HCT116 (cell line): ENCODE measurements around the gene THEM4. TPM values are rescaled to one million over a fixed set of nuclear protein-coding genes. Genes with fewer than 3 reads are reported as not detected.

Experiments used
- ATAC-seq: fragments of 200-7000 bp; cut with Tn5 transposase; 2 replicates; pipeline ENCODE4 v1.9.1; 2020; ENCODE audit warnings: mild to moderate bottlenecking, moderate library complexity
- BruUV-seq: library from RNA; stranded (reverse); fragments of 400-500 nt; replicated peaks from 2 replicates; lab custom pipeline; 2021; lab: Mats Ljungman, UMichigan
- CTCF ChIA-PET: fragments of 300-600 bp; sonication (Branson Sonifier 250); formaldehyde crosslinking; loops from one replicate; lab custom pipeline; 2021; ENCODE audit warnings: antibody characterized with exemption; lab: Charles Lee
- POLR2A ChIA-PET: fragments of 300-600, 350-600 bp; sonication (Branson Sonifier 250); formaldehyde crosslinking; loops from one replicate; lab custom pipeline; 2021; ENCODE audit warnings: antibody characterized with exemption; lab: Charles Lee
- RAD21 ChIA-PET, 2 experiments: fragments of 300-600 bp; sonication (Branson Sonifier 250); formaldehyde crosslinking; loops; one replicate each; lab custom pipeline; 2023; ENCODE audit warnings: low total read pairs in 2 of 2; ENCODE audit not compliant: uncharacterized antibody in 2 of 2, unreplicated experiment in 2 of 2, low non-redundant PET in 1 of 2; lab: Charles Lee
- DNase-seq: peaks from one replicate; pipeline ENCODE4 v3.0.0-alpha.2; 2010; ENCODE audit warnings: low read depth, low spot score
- H2AFZ ChIP-seq: fragments of 200-600 bp; shearing (Covaris generic), sonication (generic); 2 replicates; pipeline ENCODE4 v1.6.1; 2017; ENCODE audit warnings: low read depth, mixed run types, mixed read lengths, antibody characterized with exemption, low read length; ENCODE audit not compliant: poor library complexity, severe bottlenecking
- H3K27ac ChIP-seq: 2 replicates; pipeline ENCODE4 v1.5.1; 2012; ENCODE audit warnings: low read depth, low read length
- H3K27me3 ChIP-seq: fragments of 200-600 bp; sonication (generic); 2 replicates; pipeline ENCODE4 v1.6.1; 2016; ENCODE audit warnings: mixed run types, low read length, mixed read lengths; ENCODE audit not compliant: insufficient read depth
- H3K36me3 ChIP-seq, 2 experiments: fragments of 200-500 bp in 1 of 2; fragments of 200-600 bp in 1 of 2; sonication (Bioruptor generic) in 1 of 2; sonication (generic) in 1 of 2; 2 replicates each; pipeline versions ENCODE4 v1.5.1 to v1.6.1; 2014 to 2016; ENCODE audit warnings: low read length in 2 of 2, inconsistent platforms in 1 of 2, mixed read lengths in 1 of 2, mixed run types in 1 of 2; ENCODE audit not compliant: insufficient read depth in 2 of 2, control insufficient read depth in 1 of 2
- H3K4me1 ChIP-seq, 2 experiments: fragments of 200-600 bp in 1 of 2; sonication (generic) in 1 of 2; 2 replicates each; pipeline versions ENCODE4 v1.5.1 to v1.6.1; 2012 to 2017; ENCODE audit warnings: low read length in 2 of 2, inconsistent platforms in 1 of 2, mild to moderate bottlenecking in 1 of 2, mixed read lengths in 1 of 2, mixed run types in 1 of 2, moderate library complexity in 1 of 2; ENCODE audit not compliant: insufficient read depth in 2 of 2, control insufficient read depth in 1 of 2
- H3K4me2 ChIP-seq: fragments of 200-600 bp; sonication (generic); 2 replicates; pipeline ENCODE4 v1.6.1; 2017; ENCODE audit warnings: mixed run types, low read length, mixed read lengths
- H3K4me3 ChIP-seq, 2 experiments: fragments of 200-600 bp in 1 of 2; sonication (generic) in 1 of 2; replicated peaks in 1 of 2; 2 replicates each; pipeline ENCODE4 v1.5.1; 2011 to 2016; ENCODE audit warnings: low read length in 2 of 2, control low read depth in 1 of 2, low read depth in 1 of 2, mild to moderate bottlenecking in 1 of 2, mixed read lengths in 1 of 2, mixed run types in 1 of 2
- H3K79me2 ChIP-seq: fragments of 200-600 bp; sonication (generic); 2 replicates; pipeline ENCODE4 v1.6.1; 2017; ENCODE audit warnings: mild to moderate bottlenecking, mixed run types, low read length, moderate library complexity, mixed read lengths; ENCODE audit not compliant: insufficient read depth
- H3K9ac ChIP-seq: fragments of 200-600 bp; sonication (generic); 2 replicates; pipeline ENCODE4 v1.6.1; 2016; ENCODE audit warnings: low read length, mixed read lengths
- H3K9me2 ChIP-seq: fragments of 200-600 bp; sonication (generic), shearing (Covaris generic); 2 replicates; pipeline ENCODE4 v1.6.1; 2017; ENCODE audit warnings: mixed run types, mild to moderate bottlenecking, moderate library complexity; ENCODE audit not compliant: insufficient read depth
- H3K9me3 ChIP-seq, 2 experiments: fragments of 200-500 bp in 1 of 2; fragments of 200-600 bp in 1 of 2; sonication (Bioruptor generic) in 1 of 2; sonication (generic) in 1 of 2; 2 replicates each; pipeline ENCODE4 v1.6.1; 2014 to 2017; ENCODE audit warnings: low read length in 2 of 2, mixed read lengths in 2 of 2, inconsistent platforms in 1 of 2, low read depth in 1 of 2, mild to moderate bottlenecking in 1 of 2, mixed run types in 1 of 2, moderate library complexity in 1 of 2; ENCODE audit not compliant: control insufficient read depth in 1 of 2, insufficient read depth in 1 of 2
- H4K20me1 ChIP-seq: fragments of 200-600 bp; sonication (generic), shearing (Covaris generic); 2 replicates; pipeline ENCODE4 v1.6.1; 2017; ENCODE audit warnings: mixed run types, mild to moderate bottlenecking, moderate library complexity; ENCODE audit not compliant: insufficient read depth
- EGR1 ChIP-seq: IDR thresholded peaks from 2 replicates; pipeline ENCODE4 v1.6.1; 2012; ENCODE audit warnings: low read depth
- FOSL1 ChIP-seq: IDR thresholded peaks from 2 replicates; pipeline ENCODE4 v1.6.1; 2012; ENCODE audit warnings: low read depth
- POLR2A ChIP-seq: IDR thresholded peaks from 2 replicates; pipeline ENCODE4 v1.7.0; 2011; ENCODE audit warnings: borderline replicate concordance; ENCODE audit not compliant: insufficient read depth, insufficient read length; ENCODE audit errors: extremely low read depth
- REST ChIP-seq: IDR thresholded peaks from 2 replicates; pipeline ENCODE4 v1.6.1; 2012; ENCODE audit warnings: low read depth
- SRF ChIP-seq: IDR thresholded peaks from 2 replicates; pipeline ENCODE4 v1.6.1; 2012; ENCODE audit warnings: low read depth
- TCF7L2 ChIP-seq: IDR thresholded peaks from 2 replicates; pipeline ENCODE4 v1.7.0; 2011; ENCODE audit warnings: borderline replicate concordance, inconsistent platforms; ENCODE audit not compliant: insufficient read depth, insufficient read length; ENCODE audit errors: extremely low read depth
- ZBTB33 ChIP-seq: IDR thresholded peaks from 2 replicates; pipeline ENCODE4 v1.6.1; 2011; ENCODE audit warnings: mild to moderate bottlenecking, low read length, moderate library complexity; ENCODE audit not compliant: insufficient replicate concordance; ENCODE audit errors: extremely low read depth
- intact Hi-C: fragments of 100-400 bp; cut with micrococcal nuclease; formaldehyde crosslinking; loops from 2 replicates; pipeline ENCODE4 v1.10.0; 2022
- total RNA-seq: library from RNA; stranded (reverse); gene quantifications from one replicate; pipeline ENCODE4 v1.2.1, GENCODE V29; 2021; ENCODE audit not compliant: unreplicated experiment

Gene THEM4
- total RNA-seq, 1 experiment from 2014 or later: 17.0 TPM

- no TSS peak for BruUV-seq
- intact Hi-C loops: loop anchor here (5.0 kb wide), 3 partner anchors 393 to 638 kb away; partner anchors contain the start of gene PIP5K1A
- RAD21 ChIA-PET: interaction anchor here (0.6 to 0.8 kb wide), 2 partner anchors 72 to 713 kb away, joined by 3 to 4 read pairs; partner anchors contain the start of gene MRPL9 (in 1 of the 2)
- Histone ChIP-seq H3K36me3 (no peaks in the 10 kb centered on the region), H4K20me1 (no peaks in the 10 kb centered on the region), H3K9me2 (no peaks in the 10 kb centered on the region), H3K4me3 (no peak overlapping the region), H3K9me3 (no peaks in the 10 kb centered on the region), H3K27me3 (no peaks in the 10 kb centered on the region), H3K4me1 (peaks cover 11 to 58% of the 10 kb centered on the region in 2 experiments), H3K9ac (no peak overlapping the region), H3K27ac (no peak overlapping the region), H3K4me2 (no peak overlapping the region), H3K79me2 (no peaks in the 10 kb centered on the region), H2AFZ (no peak overlapping the region)
- POLR2A ChIA-PET: interaction anchor here (0.6 kb wide), 1 partner anchor 764 kb away, joined by 3 read pairs; no protein-coding TSS in a partner anchor
- CTCF ChIA-PET: interaction anchor here (1.3 to 2.0 kb wide), 10 partner anchors 10 to 736 kb away, joined by 4 to 12 read pairs (median 7); no protein-coding TSS in a partner anchor
- TF ChIP-seq TCF7L2: no peak
- TF ChIP-seq SRF: no peak
- no peak for TF ChIP-seq REST
- TF ChIP-seq FOSL1: no peak
- no peak for TF ChIP-seq ZBTB33
- no peak for TF ChIP-seq POLR2A
- TF ChIP-seq EGR1: no peak
- DNase-seq (no peak), ATAC-seq (no peak)
These were observed 73.7 kb downstream of the THEM4 start for GRCh38 chr1:151835596-151835995.
